HG03520 (cell line): ENCODE data around the gene SUSD2.
"Not testable (repeated sequence)": the region's sequence is repeated elsewhere in the genome, so short reads cannot be mapped to it uniquely, and the experiment has no call there.

Experiments used
- ATAC-seq: cut with Tn5 transposase; IDR thresholded peaks from one replicate; pipeline ENCODE4 v1.9.1; 2021; ENCODE audit warnings: mild to moderate bottlenecking, moderate library complexity; ENCODE audit not compliant: unreplicated experiment

Gene SUSD2

GRCh38 chr22:24210409-24210808 is 29.1 kb downstream of the SUSD2 start:
- not testable (repeated sequence) for ATAC-seq

GRCh38 chr22:24211716-24212115 is 30.4 kb downstream of the SUSD2 start:
- ATAC-seq = not testable (repeated sequence)

- ATAC-seq = not testable (repeated sequence)
These were observed 31.8 kb downstream of the SUSD2 start for GRCh38 chr22:24213111-24213510.

- no peak for ATAC-seq
These were observed 33.4 kb downstream of the SUSD2 start for GRCh38 chr22:24214467-24215285.

- ATAC-seq = no peak
These were observed 35.4 kb downstream of the SUSD2 start for GRCh38 chr22:24216541-24217209.

- no peak for ATAC-seq
These were observed 36.1 kb downstream of the SUSD2 start for GRCh38 chr22:24217384-24217783.

- no peak for ATAC-seq
These were observed 38.5 kb downstream of the SUSD2 start for GRCh38 chr22:24219750-24220149.

GRCh38 chr22:24224468-24224867 is 43.2 kb downstream of the SUSD2 start:
- no peak for ATAC-seq

GRCh38 chr22:24225044-24225601 is 43.8 kb downstream of the SUSD2 start:
- no peak for ATAC-seq

GRCh38 chr22:24225951-24226350 is 44.7 kb downstream of the SUSD2 start:
- ATAC-seq = no peak

GRCh38 chr22:24230911-24231656 is 49.8 kb downstream of the SUSD2 start:
- ATAC-seq = no peak

GRCh38 chr22:24231706-24232105 is 50.4 kb downstream of the SUSD2 start:
- ATAC-seq = no peak

GRCh38 chr22:24232124-24232523 is 50.8 kb downstream of the SUSD2 start:
- ATAC-seq = no peak

GRCh38 chr22:24232725-24233124 is 51.4 kb downstream of the SUSD2 start:
- no peak for ATAC-seq

- ATAC-seq = no peak
These were observed 51.9 kb downstream of the SUSD2 start for GRCh38 chr22:24233235-24233634.

- ATAC-seq = no peak
These were observed 52.5 kb downstream of the SUSD2 start for GRCh38 chr22:24233816-24234215.

GRCh38 chr22:24235315-24235714 is 54.0 kb downstream of the SUSD2 start:
- ATAC-seq = no peak

GRCh38 chr22:24236656-24237055 is 55.4 kb downstream of the SUSD2 start:
- no peak for ATAC-seq

- not testable (repeated sequence) for ATAC-seq
These were observed 56.9 kb downstream of the SUSD2 start for GRCh38 chr22:24238101-24238694.
